Endothelial cell of hepatic sinusoid (primary cell): ENCODE measurements around the gene EML6.

ENCODE experiments used
- in situ Hi-C: cut with HindIII; loops from 2 replicates; pipeline ENCODE4 v1.10.0; 2017; ENCODE audit warnings: low sequenced_read_pairs

EML6 gene

DNA sequence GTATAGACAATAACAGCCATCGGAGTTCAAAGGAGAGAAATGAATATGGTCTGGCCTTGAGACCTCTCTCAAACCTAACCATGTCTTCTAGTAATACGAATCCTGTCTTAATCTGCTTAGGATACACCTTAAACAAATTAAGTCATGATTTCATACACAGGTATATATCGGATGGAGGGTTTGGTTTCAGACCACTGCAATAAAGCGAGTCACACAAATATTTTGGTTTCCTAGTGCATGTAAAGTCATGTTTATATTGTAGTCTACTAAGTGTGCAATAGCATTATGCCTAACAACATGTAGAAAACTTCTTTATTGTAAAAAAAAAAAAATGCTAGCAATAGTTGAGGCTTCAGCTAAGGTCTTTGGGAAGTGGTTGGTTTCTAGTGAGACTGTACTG, 73.8 kb downstream of the EML6 start:
- in situ Hi-C loops, result no loop called here

DNA sequence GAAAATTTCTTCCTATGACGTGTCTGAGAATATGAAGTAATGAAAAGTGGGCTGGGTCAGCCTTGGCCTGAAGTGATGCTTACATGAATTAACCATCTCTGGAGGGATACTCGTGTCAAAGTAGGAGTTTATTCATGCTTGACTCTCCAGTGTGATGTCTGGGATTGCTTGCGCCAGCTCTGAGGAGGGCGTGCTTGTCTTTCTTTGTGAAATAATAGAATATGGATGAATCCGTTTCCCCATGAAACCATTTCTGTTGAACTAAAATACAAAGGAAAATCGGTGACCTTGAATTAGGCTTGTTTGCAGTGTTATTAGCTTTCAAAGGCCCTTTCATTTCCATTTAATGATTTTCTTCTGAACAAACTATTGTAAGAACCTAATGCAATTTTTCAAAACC, 77.9 kb downstream of the EML6 start:
- in situ Hi-C loops, result no loop called here

DNA sequence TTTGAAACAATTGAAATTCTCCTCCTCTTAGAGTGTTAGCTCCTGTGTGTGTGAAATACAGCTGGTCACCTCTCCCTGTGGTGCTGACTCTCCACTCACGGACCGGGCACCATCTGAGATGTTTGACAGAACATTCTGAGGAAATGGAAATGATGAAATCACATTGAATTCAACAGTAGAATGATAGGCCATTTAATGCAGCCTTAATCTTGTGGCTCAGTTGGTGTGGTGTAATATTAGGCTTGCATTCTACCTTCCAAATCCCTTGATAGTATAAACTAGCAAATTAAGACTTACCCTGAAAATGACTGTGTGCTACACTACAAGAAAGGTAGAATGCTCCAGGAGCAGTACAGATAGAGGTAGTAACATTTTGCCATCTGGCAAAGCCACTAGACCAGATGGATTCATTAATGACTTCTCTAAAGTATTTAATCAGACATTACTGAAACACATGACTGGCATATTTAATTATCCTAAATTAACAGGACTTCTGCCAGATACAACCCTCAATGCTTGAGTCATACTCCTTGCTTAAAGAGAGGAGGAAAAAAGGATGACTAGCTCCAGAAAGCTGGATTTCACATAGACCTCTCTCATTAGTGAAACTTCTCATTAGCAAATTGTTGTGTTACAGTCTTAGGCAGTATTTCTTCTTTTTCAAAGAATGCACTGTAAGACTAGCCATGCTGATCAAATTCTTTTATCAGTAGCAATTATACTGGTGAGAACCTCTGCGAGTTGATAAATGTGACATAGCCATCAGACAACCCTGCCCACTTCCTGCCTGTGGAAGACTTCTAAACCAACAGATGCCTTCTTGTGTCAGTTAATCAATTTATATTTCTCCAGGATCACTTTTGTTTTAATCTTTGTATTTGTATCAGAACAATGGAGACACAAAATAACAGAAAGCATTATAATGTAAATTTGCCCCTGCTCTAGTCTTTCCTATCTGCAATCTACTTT, 80.6 kb downstream of the EML6 start:
- in situ Hi-C loops, result no loop called here

DNA sequence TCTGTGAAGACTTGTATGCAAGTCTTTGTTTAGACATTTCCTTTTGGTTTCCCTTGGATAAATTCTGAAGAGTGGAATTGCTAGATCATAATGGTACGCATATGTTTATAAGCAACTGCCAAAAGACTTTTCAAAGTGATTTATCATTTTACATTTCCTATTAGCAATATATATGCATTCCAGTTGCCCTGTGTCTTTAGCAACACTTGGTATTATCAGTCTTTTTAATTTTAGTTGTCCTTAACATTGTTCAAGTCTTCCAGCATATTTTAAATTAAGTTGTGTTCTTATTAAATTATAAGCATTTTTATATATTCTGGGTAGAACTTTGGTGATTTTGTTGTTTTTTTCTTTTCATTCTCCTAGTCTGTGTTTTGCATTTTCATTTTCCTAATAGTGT, 81.8 kb downstream of the EML6 start:
- in situ Hi-C loops, result no loop called here

DNA sequence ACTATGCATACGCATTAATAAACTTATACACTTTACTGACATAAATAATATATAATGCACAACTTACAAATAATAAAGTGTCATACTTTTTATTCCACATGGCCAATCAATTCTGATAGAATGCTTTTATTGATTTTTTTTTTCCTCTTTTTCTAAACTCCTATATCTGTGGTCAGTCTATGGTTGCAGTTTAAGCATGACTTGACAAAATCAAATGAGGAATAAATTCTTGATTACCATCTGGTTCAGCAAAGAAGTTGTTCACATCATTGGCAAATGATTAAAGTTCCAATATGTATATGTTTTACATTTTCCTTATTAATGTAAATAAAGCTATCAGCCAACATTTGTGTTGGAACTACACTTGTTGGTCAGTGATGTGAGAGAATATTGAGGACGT, 83.5 kb downstream of the EML6 start:
- in situ Hi-C loops, result no loop called here

DNA sequence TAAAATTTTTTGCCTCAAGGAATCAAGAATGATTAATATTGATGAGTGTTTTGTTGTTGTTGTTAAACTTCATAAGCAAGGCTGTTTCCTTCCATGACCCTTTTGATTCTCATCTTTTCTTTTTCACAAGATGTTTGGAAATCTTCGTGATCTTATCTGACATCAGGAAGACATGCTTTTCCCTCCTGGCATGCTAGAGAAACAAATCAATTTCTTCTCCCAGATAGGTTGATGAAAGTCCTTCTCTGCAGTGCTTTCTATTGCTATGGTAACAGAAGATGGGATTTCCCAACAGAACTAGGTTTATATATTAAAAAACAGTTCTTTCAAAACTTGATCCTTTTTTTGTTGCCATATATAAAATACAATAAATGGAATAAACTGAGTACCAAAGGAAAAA, 85.2 kb downstream of the EML6 start:
- in situ Hi-C loops, result no loop called here

DNA sequence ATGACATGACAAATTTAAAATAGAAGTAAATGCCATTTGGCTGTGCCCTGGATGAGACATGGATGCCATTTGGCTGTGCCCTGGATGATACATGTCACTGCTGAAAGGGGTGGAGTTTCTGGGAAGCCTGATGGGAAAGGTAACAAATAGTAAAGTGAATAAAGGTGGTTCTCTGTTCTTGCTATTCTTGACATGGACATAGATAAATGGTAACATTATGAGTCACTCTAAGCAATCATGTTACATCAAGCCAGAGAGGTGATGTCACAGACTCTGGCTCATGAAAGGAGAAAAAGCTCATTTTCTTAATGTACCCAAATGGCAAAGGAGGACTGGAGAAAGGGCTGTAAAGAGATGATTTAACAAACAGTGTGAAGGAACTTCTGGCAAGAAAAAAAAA, 86.4 kb downstream of the EML6 start:
- in situ Hi-C loops, result no loop called here

DNA sequence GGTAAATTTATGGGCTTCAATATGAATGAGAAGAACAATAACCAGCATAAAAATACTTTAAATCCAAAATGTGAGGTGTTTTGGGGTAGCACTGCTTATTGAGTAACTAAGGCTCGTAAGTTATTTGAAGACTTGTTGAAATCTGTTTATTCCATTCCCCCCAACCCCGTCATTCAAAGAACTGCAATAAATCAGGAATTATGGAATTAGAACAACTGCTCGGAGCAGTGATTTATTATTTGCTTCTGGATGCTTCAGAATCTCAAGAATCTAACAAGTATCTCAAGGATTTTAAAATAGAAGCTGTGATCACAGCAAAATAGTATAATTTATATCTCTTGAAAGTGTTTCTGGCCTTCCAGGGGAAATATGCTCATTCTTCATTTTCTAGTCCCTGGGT, 86.8 kb downstream of the EML6 start:
- in situ Hi-C loops, result no loop called here

DNA sequence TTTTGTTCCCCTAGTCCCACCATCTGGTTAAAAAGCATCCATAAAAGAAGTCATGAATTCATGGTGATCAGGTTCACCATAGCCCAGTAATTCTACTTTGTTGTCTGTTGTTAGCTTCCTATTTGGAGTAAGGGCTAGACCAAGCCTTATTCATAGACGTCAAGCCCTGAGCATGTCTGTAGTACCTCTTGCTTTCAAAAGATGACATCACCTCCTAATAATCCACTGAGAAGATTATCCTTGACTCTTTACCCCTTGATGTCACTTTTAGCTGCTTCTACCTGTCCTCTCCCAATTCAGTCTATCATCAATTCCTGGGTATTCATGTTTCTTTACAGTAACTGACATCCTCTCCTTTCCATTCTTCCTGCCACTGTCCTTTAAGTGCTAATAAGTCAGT, 90.1 kb downstream of the EML6 start:
- in situ Hi-C loops, result no loop called here

DNA sequence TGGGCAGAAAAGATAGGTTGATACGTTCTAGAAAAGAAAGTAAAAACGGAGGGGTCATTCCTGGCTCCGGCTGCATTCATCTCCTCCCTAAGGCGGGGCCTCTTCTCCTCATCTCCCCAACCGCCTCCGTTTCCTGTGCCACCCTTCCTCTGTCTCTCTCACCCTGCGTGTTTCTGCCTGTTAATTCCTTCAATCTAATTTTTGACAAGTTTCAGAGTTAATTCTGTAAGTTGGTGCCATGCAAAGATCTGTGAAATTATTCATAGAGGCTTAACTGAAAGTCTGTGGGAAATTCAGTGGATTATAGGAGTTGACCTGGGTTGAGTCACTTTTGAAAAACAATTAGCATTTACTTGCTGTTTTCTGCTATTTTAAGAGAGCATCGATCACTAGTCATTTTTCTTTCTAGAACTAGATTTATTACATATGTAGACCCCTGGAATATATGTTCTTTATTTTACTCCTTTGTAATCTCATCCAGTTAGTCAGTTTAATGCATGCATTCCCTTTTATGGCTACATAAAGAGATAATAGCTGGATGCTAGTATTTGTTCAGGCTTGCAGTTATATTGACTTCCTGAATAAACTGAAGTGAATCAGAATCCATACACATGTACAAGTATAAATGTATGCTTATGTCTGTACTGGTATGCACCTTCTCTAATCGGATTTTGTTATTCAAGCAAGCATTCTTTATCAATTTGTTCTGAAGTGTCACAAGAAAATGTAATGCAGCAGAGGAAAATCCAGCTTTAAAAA, 91.1 kb downstream of the EML6 start:
- in situ Hi-C loops, result no loop called here

DNA sequence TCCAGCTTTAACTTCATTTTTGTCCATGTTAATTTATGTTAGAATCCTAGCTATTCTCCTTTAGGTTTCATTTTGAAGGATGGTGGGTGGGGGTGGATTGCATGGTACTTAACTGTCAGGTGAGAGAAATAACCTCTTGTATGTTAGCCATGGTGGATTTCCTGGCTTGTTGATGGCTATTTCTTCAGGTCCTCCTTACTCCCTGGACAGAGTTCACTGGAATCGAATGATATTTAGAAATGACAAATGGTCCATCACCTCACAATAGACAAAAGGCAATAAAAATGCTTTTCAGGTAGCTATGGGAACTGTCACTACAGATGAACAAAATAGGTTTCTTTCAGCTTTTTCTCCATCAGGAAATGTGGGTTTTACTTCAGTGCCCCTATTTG, 91.7 kb downstream of the EML6 start:
- in situ Hi-C loops, result no loop called here

DNA sequence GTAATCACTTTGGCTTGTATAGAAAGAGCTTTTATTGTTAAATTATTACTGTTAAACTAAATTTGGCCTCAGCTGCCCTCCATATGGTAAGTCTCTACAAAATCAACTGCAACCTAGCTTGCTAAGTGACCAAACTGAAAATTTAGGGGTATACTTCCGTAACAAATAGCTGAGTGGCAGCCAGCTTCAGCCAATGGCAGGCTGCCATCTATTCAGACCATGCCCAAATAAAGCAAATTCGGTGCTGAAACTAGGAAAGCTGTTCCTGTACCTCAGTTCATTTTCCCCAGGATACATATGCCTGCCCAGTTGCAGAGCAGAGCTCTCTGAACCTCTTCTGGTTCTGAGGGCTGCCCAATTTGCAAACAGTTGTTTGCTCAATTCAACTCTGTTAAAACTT, 94.8 kb downstream of the EML6 start:
- in situ Hi-C loops, result no loop called here

DNA sequence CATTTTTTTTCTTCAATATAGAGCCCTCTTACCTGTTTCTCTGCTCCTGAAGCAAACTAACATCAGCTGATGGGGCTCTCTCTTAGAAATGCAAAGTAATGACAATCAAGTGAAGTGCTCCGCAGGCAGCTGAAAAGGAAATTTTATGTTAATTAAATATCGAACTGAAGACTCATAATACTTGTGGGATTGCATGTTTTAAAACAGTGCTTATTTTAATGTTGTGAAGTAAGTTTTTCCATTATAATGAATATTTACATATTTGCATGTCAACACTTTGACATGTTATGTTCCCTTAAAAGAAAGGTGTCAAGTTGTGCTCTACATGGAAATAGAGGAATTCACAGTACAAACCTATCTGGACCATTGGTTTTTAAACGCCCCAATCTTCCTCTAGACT, 97.1 kb downstream of the EML6 start:
- in situ Hi-C loops, result no loop called here

DNA sequence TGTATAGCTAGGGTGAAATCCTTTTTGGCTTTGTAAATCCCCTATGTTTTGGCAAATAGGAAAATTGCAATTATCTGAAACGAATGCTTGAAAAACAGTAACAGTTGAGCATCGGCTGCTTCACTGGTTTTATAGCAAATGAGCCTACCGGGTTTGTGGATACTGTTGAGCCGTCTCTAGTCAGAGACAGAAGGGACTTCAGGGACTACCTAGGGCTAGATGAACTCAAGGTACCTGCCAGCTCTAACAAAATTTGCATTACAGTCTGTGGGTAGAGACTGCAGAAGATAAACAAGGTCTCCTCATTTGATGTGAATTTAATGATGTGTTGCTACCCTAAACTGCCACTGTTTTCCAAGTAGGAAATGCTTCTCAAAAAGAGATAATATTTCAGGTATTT, 101.1 kb downstream of the EML6 start:
- in situ Hi-C loops, result no loop called here

DNA sequence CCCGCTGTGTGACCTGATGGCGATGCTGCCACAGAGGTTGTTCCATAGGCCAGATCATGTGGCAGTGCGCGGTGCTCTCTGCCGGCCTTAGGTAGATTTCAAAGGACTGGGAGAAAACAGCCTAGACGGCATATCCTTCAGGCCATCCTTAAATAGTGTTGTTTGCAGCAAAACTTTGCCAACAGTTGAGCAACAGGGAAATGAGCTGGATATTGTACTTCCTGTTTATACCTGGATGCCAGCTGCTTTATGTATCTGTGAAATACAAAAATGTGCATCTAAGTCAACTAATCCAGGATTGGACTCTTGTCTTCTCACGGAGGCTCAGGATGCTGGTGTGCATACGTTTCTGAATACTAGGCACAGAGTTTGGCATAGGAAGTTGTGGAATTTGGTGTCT, 107.1 kb downstream of the EML6 start:
- in situ Hi-C loops, result no loop called here

DNA sequence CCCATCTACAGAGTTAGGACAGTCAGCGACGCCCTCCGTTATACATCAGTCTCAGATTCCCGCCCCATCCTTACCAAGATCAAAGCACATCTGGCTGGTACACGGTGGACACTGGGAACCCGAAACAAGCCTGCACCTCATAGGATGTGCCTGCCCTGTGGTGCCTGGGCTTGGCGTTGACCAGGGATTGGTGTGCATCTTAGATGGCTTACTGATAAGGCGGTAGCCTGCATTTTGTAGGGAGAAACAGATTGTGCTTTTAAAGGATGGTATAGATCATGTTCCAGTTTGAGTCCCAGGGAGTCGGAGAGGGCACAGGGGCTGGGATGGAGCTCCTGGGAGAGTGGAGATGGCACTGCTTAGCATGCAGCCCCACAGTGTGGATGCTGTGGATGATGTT, 108.0 kb downstream of the EML6 start:
- in situ Hi-C loops, result no loop called here

DNA sequence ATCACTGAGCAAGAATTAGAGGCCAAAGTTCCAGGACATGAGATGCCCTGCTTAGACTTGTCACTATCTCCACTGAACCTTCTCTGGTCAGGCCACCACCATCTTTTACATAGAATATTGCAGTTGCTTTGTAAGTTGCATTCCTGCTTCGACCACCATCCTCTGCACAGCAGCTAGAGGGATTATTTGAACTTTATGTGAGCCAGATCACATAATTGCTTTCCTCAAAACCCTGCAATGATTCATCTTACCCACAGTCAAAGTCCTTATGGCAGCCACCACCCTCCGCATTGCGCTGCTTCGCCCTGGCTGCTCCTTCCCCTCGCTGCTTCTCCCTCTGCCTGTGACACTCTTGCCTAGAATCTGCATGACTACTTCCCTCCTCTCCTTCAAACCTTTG, 111.3 kb downstream of the EML6 start:
- in situ Hi-C loops, result no loop called here

DNA sequence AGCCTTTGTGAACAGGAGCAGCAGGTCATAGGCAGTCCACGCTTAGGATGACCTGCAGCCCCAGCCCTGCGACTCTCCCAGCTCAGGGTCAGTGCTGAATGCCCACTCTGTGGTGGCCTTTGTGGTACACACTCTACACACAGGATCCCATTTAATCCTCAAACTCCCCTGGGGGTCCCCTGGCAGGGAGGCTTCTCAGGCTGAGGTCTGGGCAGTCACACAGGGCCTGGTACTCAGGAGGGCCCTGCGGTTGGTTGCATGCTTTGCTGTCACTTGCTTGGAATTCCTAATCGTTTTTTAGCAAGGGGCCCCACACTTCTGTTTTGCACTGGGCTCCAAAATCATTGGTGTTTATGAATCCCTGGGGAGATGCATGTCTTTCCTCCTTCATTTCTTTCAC, 113.0 kb downstream of the EML6 start:
- in situ Hi-C loops, result no loop called here

DNA sequence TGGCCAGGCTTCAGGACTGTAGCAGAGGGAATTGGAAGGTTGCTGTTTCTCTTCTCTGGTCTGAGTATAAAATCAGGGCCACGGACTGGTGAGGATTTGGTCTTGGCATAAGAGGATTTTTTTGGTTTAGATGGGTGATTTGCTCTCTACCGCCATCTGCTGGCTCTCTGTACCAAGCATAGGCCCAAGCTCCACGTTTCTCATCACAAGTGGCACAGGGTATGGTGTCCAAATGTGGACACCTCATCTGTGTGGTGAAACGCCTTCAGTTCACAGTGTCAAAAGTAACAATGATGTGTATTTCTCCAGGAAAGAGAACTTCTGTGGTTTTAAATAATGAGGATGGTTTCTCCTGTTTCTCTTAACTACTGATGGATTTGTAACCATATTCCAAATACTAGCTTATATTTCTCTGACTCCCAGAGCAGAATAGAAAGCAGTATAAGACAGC, 115.1 kb downstream of the EML6 start:
- in situ Hi-C loops, result no loop called here

DNA sequence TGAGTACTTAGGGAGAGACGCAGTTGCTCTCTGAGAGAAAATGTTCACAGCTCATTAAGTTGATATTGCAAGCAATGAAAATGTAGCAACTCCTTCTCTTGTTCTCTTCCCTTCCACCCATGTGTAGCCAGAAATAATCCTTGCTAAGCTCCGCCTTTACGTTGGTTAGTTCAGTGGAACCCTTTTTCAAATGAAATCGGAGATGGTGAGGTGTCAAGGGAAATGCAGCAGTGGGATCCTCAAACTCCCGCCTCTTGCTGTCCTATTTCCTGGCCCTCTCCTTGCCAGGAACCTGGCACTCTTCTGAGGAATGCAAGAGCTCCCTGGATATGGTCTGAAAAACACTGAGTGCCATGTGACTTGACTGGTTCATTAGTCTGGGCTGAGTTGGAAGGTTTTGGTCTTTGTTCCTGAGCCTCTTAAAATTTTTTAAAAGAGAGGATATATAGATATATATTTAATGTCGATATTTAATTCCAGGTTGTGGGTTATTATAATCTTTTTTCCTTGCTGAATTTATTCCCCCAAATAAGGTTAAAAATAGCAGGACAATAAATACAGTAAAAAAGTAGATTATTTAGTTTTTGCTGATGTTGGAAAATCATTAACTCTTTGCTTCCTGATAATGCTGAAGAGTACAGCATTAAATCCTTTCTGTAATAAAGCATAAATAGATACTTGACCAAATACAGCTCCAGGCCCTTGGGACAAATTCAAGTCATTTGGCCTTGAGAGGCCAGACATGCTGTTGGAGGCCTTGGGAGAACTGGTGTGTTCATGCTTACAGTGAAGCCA, 116.2 kb downstream of the EML6 start:
- in situ Hi-C loops, result no loop called here
